Measurements from ENCODE around the gene KRTAP12-1. TPM values are rescaled to one million over a fixed set of nuclear protein-coding genes. Genes with fewer than 3 reads are reported as not detected.
"Not testable (repeated sequence)": the region's sequence is repeated elsewhere in the genome, so short reads cannot be mapped to it uniquely, and the experiment has no call there.

The KRTAP12-1 gene
- total RNA-seq, 6 experiments from 2014 or later: not detected

DNA sequence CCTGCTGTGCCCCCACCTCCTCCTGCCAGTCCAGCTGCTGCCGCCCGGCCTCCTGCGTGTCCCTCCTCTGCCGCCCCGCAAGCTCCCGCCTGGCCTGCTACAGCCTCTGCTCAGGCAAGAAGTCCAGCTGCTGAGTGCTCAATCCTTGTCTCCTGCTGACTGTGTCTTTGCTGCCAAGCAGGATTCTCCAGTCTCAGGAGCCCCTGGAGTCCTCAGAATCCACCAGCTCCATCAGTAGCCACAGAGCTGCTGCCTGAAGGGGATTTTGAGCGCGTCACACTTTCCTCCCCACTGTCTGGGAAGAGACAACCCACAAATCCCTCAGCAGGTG is 34.8 kb downstream of the KRTAP12-1 start:
- H3K27me3 Mint-ChIP-seq (ENCODE audit: insufficient read depth): peaks cover 5% of the 10 kb centered on the region
- H3K27ac Mint-ChIP-seq: no peak overlapping the region
- TF ChIP-seq, protein P1, sequence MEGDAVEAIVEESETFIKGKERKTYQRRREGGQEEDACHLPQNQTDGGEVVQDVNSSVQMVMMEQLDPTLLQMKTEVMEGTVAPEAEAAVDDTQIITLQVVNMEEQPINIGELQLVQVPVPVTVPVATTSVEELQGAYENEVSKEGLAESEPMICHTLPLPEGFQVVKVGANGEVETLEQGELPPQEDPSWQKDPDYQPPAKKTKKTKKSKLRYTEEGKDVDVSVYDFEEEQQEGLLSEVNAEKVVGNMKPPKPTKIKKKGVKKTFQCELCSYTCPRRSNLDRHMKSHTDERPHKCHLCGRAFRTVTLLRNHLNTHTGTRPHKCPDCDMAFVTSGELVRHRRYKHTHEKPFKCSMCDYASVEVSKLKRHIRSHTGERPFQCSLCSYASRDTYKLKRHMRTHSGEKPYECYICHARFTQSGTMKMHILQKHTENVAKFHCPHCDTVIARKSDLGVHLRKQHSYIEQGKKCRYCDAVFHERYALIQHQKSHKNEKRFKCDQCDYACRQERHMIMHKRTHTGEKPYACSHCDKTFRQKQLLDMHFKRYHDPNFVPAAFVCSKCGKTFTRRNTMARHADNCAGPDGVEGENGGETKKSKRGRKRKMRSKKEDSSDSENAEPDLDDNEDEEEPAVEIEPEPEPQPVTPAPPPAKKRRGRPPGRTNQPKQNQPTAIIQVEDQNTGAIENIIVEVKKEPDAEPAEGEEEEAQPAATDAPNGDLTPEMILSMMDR (IDR thresholded peaks at IDR 0.05): no peak
- DNase-seq: no peak
- no peaks in the 10 kb centered on the region for H3K4me1 Mint-ChIP-seq (ENCODE audit: low read depth)
- H3K36me3 Mint-ChIP-seq (ENCODE audit: low read depth): peaks cover 23% of the 10 kb centered on the region
- H3K9me3 Mint-ChIP-seq: peaks cover 56% of the 10 kb centered on the region
- H3K4me3 Mint-ChIP-seq: no peak overlapping the region

DNA sequence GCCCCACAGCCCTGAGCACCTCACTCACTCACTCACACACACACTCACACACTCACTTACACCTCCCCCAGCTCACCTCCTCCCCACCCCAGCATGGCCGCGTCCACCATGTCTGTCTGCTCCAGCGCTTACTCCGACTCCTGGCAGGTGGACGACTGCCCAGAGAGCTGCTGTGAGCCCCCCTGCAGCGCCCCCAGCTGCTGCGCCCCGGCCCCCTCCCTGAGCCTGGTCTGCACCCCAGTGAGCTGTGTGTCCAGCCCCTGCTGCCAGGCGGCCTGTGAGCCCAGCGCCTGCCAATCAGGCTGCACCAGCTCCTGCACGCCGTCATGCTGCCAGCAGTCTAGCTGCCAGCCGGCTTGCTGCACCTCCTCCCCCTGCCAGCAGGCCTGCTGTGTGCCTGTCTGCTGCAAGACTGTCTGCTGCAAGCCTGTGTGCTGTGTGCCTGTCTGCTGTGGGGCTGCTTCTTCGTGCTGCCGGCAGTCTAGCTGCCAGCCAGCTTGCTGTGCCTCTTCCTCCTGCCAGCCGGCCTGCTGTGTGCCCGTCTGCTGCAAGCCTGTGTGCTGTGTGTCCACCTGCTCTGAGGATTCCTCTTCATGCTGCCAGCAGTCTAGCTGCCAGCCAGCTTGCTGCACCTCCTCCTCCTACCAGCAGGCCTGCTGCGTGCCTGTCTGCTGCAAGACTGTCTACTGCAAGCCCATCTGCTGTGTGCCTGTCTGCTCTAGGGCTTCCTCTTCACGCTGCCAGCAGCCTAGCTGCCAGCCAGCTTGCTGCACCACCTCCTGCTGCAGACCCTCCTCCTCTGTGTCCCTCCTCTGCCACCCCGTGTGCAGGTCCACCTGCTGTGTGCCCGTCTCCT is 35.4 kb downstream of the KRTAP12-1 start, which contains the start of gene KRTAP10-11:
Gene KRTAP10-11 (plus strand): TSS at position 49 of the 856 bp plus-strand sequence. CDS start 45 bp downstream, at position 94.
- H3K27me3 Mint-ChIP-seq (ENCODE audit: insufficient read depth); H3K4me1 Mint-ChIP-seq (ENCODE audit: low read depth); H3K4me3 Mint-ChIP-seq; DNase-seq; H3K27ac Mint-ChIP-seq: not testable (repeated sequence)
- Mint-ChIP-seq H3K36me3 (ENCODE audit: low read depth) (peaks cover 23% of the 10 kb centered on the region), H3K9me3 (peaks cover 58% of the 10 kb centered on the region)

DNA sequence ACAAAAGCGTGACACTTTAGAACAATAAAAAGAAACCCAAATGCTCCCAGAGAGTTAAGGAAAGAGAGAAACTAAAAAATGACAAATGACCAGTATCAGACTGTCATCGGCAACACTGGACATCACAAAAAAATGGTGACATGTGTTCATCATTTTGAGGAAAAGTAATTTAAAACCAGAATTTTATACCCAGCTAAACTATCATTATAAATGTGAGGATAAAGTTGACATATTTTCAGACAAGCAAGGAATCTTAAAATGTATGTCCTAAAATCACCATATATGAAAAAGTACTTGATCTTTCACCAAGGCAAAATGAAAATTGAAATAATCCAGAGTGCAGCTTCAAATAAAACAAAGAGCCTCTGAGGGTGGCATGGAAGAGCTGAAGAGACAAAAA is 37.1 kb downstream of the KRTAP12-1 start:
- no peak overlapping the region for H3K4me3 Mint-ChIP-seq
- no peaks in the 10 kb centered on the region for H3K4me1 Mint-ChIP-seq (ENCODE audit: low read depth)
- TF ChIP-seq, protein P1 (IDR thresholded peaks at IDR 0.05): no peak
- H3K36me3 Mint-ChIP-seq (ENCODE audit: low read depth): peaks cover 28% of the 10 kb centered on the region
- no peak for DNase-seq
- H3K27ac Mint-ChIP-seq: no peak overlapping the region
- H3K9me3 Mint-ChIP-seq: peaks cover 63% of the 10 kb centered on the region
- peaks cover 4% of the 10 kb centered on the region; the same call in 1 of the 2 replicates for H3K27me3 Mint-ChIP-seq (ENCODE audit: insufficient read depth)

DNA sequence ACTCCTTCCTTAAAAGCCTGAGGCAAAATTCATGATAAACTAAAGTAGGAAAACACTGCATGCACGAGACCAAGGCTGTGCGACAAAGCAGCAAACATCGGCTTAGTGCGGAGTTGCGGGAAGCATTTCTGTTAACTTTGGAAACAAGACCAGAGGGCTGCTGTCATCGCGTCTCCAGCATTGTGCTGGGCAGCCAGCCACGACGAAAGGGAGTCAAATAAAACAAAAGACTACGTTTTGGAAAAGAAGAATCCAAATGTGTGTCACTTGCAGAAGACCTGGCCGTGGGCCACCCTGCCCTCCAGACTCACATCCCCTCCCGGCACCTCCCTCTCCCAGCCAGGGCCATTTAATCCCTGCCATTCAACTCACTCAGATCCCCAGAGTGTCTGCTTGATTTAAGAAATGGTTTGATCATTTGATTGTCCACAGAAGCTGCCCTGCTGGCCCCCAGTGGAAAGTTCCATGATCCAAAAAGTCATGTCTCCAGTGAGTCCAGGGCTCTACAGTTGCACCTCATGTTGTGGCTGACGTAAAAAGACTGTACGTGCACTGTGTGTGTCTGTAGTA is 38.1 kb downstream of the KRTAP12-1 start:
- Mint-ChIP-seq H3K27me3 (ENCODE audit: insufficient read depth) (peaks cover 4% of the 10 kb centered on the region; the same call in 1 of the 2 replicates), H3K27ac (no peak overlapping the region), H3K4me3 (no peak overlapping the region), H3K36me3 (ENCODE audit: low read depth) (peaks cover 28% of the 10 kb centered on the region), H3K4me1 (ENCODE audit: low read depth) (no peaks in the 10 kb centered on the region), H3K9me3 (peaks cover 62% of the 10 kb centered on the region)
- DNase-seq: no peak
- TF ChIP-seq, protein P1 (IDR thresholded peaks at IDR 0.05): no peak

DNA sequence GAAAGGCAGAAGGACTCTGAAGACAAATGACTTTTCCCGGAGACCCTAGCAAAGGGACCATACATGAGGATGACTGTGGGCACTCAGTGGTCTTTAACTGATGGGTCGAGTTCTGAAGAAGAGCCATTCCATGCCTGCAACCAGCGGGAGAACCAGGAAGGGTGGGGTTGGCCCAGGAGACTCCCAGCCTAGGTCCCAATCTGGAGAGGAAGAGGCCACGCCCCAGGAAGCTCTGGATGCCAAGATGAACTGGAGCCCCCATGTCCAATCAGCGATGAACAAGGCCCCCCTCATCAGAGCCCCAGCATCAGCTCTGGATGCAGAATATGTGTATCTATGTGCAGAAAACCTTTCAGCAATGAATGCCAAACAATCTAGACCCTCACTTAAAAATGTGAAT is 41.2 kb downstream of the KRTAP12-1 start:
- Mint-ChIP-seq H3K36me3 (ENCODE audit: low read depth) (peaks cover 22% of the 10 kb centered on the region), H3K4me3 (no peak overlapping the region), H3K4me1 (ENCODE audit: low read depth) (no peaks in the 10 kb centered on the region), H3K9me3 (peaks cover 54% of the 10 kb centered on the region), H3K27ac (no peak overlapping the region), H3K27me3 (ENCODE audit: insufficient read depth) (peaks cover 8% of the 10 kb centered on the region)
- TF ChIP-seq, protein P1 (IDR thresholded peaks at IDR 0.05): no peak
- no peak for DNase-seq

DNA sequence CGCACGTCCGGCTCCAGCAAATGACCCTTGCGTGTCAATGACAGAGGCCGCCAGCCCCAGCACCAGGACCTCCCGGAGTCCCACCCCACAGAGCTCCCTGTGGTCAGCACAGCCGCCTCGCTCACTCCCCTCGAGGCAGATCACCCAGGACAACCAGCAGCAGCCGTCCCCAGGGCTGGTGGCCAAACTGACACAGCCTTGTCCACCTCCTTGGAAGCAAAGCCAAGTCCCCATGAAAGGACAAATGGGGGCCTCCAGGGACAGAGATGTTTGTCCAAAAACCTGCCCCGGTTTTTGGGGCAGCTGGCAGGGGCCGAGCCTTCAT is 42.7 kb downstream of the KRTAP12-1 start:
- Mint-ChIP-seq H3K36me3 (ENCODE audit: low read depth) (peaks cover 13% of the 10 kb centered on the region; the same call in 1 of the 2 replicates), H3K4me1 (ENCODE audit: low read depth) (no peaks in the 10 kb centered on the region), H3K27me3 (ENCODE audit: insufficient read depth) (peaks cover 8% of the 10 kb centered on the region), H3K9me3 (peaks cover 39% of the 10 kb centered on the region), H3K4me3 (no peak overlapping the region), H3K27ac (no peak overlapping the region)
- no peak for DNase-seq
- TF ChIP-seq, protein P1 (IDR thresholded peaks at IDR 0.05): no peak

DNA sequence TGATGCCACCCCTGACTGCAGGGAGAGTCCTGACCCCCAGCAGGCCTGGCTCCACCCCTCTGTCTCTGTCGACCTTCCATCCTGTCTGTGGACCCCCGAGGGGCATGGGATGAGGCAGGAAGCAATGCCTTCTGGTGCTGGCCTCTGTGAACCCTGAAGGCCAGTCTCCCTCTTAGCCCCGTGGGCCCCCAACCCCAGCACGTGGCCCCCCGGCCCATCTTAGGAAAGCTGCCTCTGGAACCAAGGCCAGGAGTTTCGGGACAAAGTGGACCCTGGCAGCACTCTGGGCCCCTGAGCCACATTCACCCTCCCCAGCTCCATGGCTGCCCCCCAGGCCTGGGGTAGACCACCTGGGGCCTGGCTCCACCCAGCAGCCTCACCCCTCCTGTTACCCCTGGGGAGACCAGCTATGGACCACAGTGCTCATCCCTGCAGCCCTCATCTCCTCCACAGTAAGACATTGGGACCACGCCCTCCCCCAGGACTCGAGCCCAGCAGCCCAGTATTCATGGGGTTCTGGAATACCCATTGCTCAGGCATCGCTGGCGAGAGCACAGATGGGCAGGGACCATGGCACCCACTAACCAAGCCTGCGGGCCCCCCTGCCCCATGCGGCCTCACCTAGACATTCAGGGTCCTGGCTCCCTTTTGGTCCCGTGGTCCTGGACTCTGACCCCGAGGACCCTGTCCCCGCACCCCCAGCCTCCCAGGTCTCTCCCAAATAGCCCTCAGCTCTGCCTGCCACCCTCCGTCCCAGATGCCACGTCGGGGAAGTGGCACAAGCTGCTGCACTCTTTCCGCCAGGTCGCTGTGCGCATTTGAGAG is 43.2 kb downstream of the KRTAP12-1 start:
- not testable (repeated sequence) for H3K4me3 Mint-ChIP-seq; H3K4me1 Mint-ChIP-seq (ENCODE audit: low read depth)

DNA sequence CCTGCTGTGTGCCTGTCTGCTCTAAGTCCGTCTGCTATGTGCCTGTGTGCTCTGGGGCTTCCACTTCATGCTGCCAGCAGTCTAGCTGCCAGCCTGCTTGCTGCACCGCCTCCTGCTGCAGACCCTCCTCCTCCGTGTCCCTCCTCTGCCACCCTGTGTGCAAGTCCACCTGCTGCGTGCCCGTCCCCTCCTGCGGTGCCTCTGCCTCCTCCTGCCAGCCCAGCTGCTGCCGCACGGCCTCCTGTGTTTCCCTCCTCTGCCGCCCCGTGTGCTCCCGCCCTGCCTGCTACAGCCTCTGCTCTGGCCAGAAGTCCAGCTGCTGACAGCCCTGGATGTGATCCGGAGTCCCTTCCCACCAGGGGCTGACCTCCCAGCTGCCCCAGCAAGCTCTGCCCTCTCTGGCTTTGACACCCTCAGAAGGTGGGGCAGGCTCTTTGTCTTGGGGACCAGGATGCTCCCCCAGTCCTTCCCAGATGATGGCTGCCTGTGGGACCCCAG is 44.1 kb downstream of the KRTAP12-1 start:
- not testable (repeated sequence) for H3K27ac Mint-ChIP-seq

More for the DNA sequence above, 43.2 kb downstream of the KRTAP12-1 start:
- not testable (repeated sequence) for H3K27me3 Mint-ChIP-seq (ENCODE audit: insufficient read depth); H3K27ac Mint-ChIP-seq; H3K36me3 Mint-ChIP-seq (ENCODE audit: low read depth); DNase-seq
- peaks cover 34% of the 10 kb centered on the region for H3K9me3 Mint-ChIP-seq

More for the DNA sequence above, 44.1 kb downstream of the KRTAP12-1 start:
- H3K4me1 Mint-ChIP-seq (ENCODE audit: low read depth); H3K36me3 Mint-ChIP-seq (ENCODE audit: low read depth); H3K27me3 Mint-ChIP-seq (ENCODE audit: insufficient read depth); H3K4me3 Mint-ChIP-seq; DNase-seq: not testable (repeated sequence)
- H3K9me3 Mint-ChIP-seq: peaks cover 25% of the 10 kb centered on the region; the same call in 1 of the 2 replicates

All from HFFc6 (cell line).